Sigmoid colon (tissue), 7 donors: ENCODE results near the gene TBC1D1. TPM values are rescaled to one million over a fixed set of nuclear protein-coding genes. Genes with fewer than 3 reads are reported as not detected.

ENCODE experiments used
- DNase-seq: peaks from one replicate; pipeline ENCODE4 v3.0.0-alpha.2; 2019
- H3K27ac ChIP-seq, 4 donors: fragments of 200-600 bp; sonication (generic); one replicate each; pipeline ENCODE4 v1.5.1; 2016 to 2019; ENCODE audit warnings: mild to moderate bottlenecking in 1 of 4
- H3K27me3 ChIP-seq, 3 donors: fragments of 200-600 bp; sonication (generic); one replicate each; pipeline ENCODE4 v1.5.1; 2019; ENCODE audit warnings: mild to moderate bottlenecking in 1 of 3
- H3K36me3 ChIP-seq, 4 donors: fragments of 200-600 bp; sonication (generic); one replicate each; pipeline ENCODE4 v1.5.1; 2016 to 2019
- H3K4me1 ChIP-seq, 4 donors: fragments of 200-600 bp; sonication (generic); one replicate each; pipeline ENCODE4 v1.5.1; 2017 to 2019
- H3K4me3 ChIP-seq, 4 donors: fragments of 200-600 bp; sonication (generic); one replicate each; pipeline ENCODE4 v1.5.1; 2017 to 2019; ENCODE audit warnings: mild to moderate bottlenecking in 2 of 4, moderate library complexity in 1 of 4
- H3K9me3 ChIP-seq, 4 donors: fragments of 200-600 bp in 3 of 4; sonication (generic) in 3 of 4; one replicate each; pipeline versions ENCODE4 v1.5.1 to v1.6.1; 2013 to 2019
- CTCF ChIP-seq, 4 experiments: fragments of 450-650 bp in 3 of 4; fragments of 200-600 bp in 1 of 4; IDR thresholded peaks; one replicate each; pipeline ENCODE4 v1.5.1; 2016 to 2019; ENCODE audit warnings: antibody characterized with exemption in 4 of 4, mild to moderate bottlenecking in 3 of 4, moderate library complexity in 2 of 4
- EP300 ChIP-seq, 4 donors: sonication (generic); formaldehyde crosslinking; IDR thresholded peaks; one replicate each; pipeline ENCODE4 v1.6.1; 2017; ENCODE audit warnings: antibody characterized with exemption in 4 of 4
- POLR2A ChIP-seq, 2 donors: fragments of 450-650 bp; IDR thresholded peaks; one replicate each; pipeline ENCODE4 v1.6.1; 2016; ENCODE audit warnings: antibody characterized with exemption in 2 of 2, mild to moderate bottlenecking in 2 of 2, moderate library complexity in 2 of 2
- POLR2AphosphoS5 ChIP-seq, 4 donors: sonication (generic); formaldehyde crosslinking; IDR thresholded peaks; one replicate each; pipeline ENCODE4 v1.6.1; 2017; ENCODE audit warnings: antibody characterized with exemption in 4 of 4
- WGBS, 2 donors: extraction: QIAGEN DNeasy Blood & Tissue Kit; methylation state at CpG; one replicate each; pipeline ENCODE4 v1.1.7; 2013; 5-methylcytosine and 5-hydroxymethylcytosine counted together
- intact Hi-C: fragments of 100-400 bp; cut with DNase I; formaldehyde crosslinking; loops from one replicate; pipeline ENCODE4 v1.15.1; 2023
- polyA plus RNA-seq, 3 donors: library from polyadenylated mRNA; stranded (reverse); fragments of 200-250 nt; gene quantifications; one replicate each; pipeline ENCODE4 v1.2.3, GENCODE V29; 2013
- total RNA-seq, 4 donors: library from RNA; depleted of rRNA; stranded (reverse); fragments of >200 nt; gene quantifications; one replicate each; pipeline ENCODE4 v1.1.0, GENCODE V29; 2016
- donor health status: healthy with polysubstance abuse.
- donor health status: Bipolar disorder and iron deficiency.
- donor health status: healthy.

TBC1D1 gene
- total and polyA plus RNA-seq, 7 donors = 31.2 to 450 (median 253) TPM

GRCh38 chr4:37948542-37948941 is 57.7 kb downstream of the TBC1D1 start:
- H3K9me3 ChIP-seq = no peaks in the 10 kb centered on the region
- H3K4me3 ChIP-seq = no peak overlapping the region
- H3K27ac ChIP-seq = no peak overlapping the region
- DNase-seq = no peak
- peaks cover 0 to 53% (median 35%) of the 10 kb centered on the region in 4 donors for H3K4me1 ChIP-seq
- H3K36me3 ChIP-seq = peaks cover 0 to 5% (median 0%) of the 10 kb centered on the region in 4 donors
- no peaks in the 10 kb centered on the region for H3K27me3 ChIP-seq
- TF ChIP-seq CTCF (IDR thresholded peaks at IDR 0.05) (no peak), EP300 (IDR thresholded peaks at IDR 0.05) (no peak), POLR2A (IDR thresholded peaks at IDR 0.05) (no peak), POLR2AphosphoS5 (IDR thresholded peaks at IDR 0.05) (no peak)
- 62 to 84% methylated on average over 4 of the region's 4 CpGs for WGBS, 2 donors
- intact Hi-C loops = no loop called here

- no peak for DNase-seq
- peaks cover 0 to 5% (median 0%) of the 10 kb centered on the region in 4 donors for H3K36me3 ChIP-seq
- no peaks in the 10 kb centered on the region for H3K27me3 ChIP-seq
- no peaks in the 10 kb centered on the region for H3K9me3 ChIP-seq
- WGBS, 2 donors = 87 to 89% methylated on average over 9 of the region's 9 CpGs
- TF ChIP-seq EP300 (IDR thresholded peaks at IDR 0.05) (no peak), CTCF (IDR thresholded peaks at IDR 0.05) (no peak), POLR2A (IDR thresholded peaks at IDR 0.05) (no peak), POLR2AphosphoS5 (IDR thresholded peaks at IDR 0.05) (no peak)
- intact Hi-C loops = no loop called here
- H3K27ac ChIP-seq = peak overlapping the region in 1 of 4 donors; percentile 33
- peaks cover 0 to 50% (median 37%) of the 10 kb centered on the region in 4 donors for H3K4me1 ChIP-seq
- no peak overlapping the region for H3K4me3 ChIP-seq
These were observed 58.9 kb downstream of the TBC1D1 start for GRCh38 chr4:37949636-37950426.

- 55 to 69% methylated on average over 10 of the region's 10 CpGs for WGBS, 2 donors
These were observed 60.8 kb downstream of the TBC1D1 start for GRCh38 chr4:37951461-37952352.

GRCh38 chr4:37953156-37953555 is 62.3 kb downstream of the TBC1D1 start:
- peak overlapping the region in 1 of 4 donors; percentile 65 for H3K27ac ChIP-seq
- TF ChIP-seq POLR2AphosphoS5 (IDR thresholded peaks at IDR 0.05) (no peak), EP300 (IDR thresholded peaks at IDR 0.05) (no peak), CTCF (IDR thresholded peaks at IDR 0.05) (no peak), POLR2A (IDR thresholded peaks at IDR 0.05) (no peak)
- intact Hi-C loops = no loop called here
- 69 to 72% methylated on average over 1 of the region's 1 CpG for WGBS, 2 donors
- peaks cover 0 to 46% (median 31%) of the 10 kb centered on the region in 4 donors for H3K4me1 ChIP-seq
- peaks cover 0 to 5% (median 0%) of the 10 kb centered on the region in 4 donors for H3K36me3 ChIP-seq
- no peaks in the 10 kb centered on the region for H3K9me3 ChIP-seq
- no peak overlapping the region for H3K4me3 ChIP-seq
- DNase-seq = no peak
- no peaks in the 10 kb centered on the region for H3K27me3 ChIP-seq

More at GRCh38 chr4:37951461-37952352, 60.8 kb downstream of the TBC1D1 start:
- no peak for DNase-seq
- intact Hi-C loops = no loop called here
- Histone ChIP-seq H3K27me3 (no peaks in the 10 kb centered on the region), H3K4me1 (peaks cover 0 to 36% (median 27%) of the 10 kb centered on the region in 4 donors), H3K4me3 (no peak overlapping the region), H3K9me3 (no peaks in the 10 kb centered on the region), H3K36me3 (peaks cover 0 to 5% (median 0%) of the 10 kb centered on the region in 4 donors), H3K27ac (peak overlapping the region in 2 of 4 donors; percentile 1 to 50)
- TF ChIP-seq EP300 (IDR thresholded peaks at IDR 0.05) = no peak
- no peak for TF ChIP-seq POLR2A (IDR thresholded peaks at IDR 0.05)
- no peak for TF ChIP-seq CTCF (IDR thresholded peaks at IDR 0.05)
- no peak for TF ChIP-seq POLR2AphosphoS5 (IDR thresholded peaks at IDR 0.05)
